GM21717 (cell line): ENCODE data around the gene ZBED4.

ENCODE experiments used
- ATAC-seq: cut with Tn5 transposase; IDR thresholded peaks from one replicate; pipeline ENCODE4 v1.9.1; 2021; ENCODE audit warnings: mild to moderate bottlenecking, moderate library complexity; ENCODE audit not compliant: unreplicated experiment

ZBED4 gene

GRCh38 chr22:49872347-49872746 is 18.7 kb downstream of the ZBED4 start:
- no peak for ATAC-seq

- ATAC-seq = no peak
Observed at GRCh38 chr22:49873228-49873940, 19.7 kb downstream of the ZBED4 start.

- no peak for ATAC-seq
Observed at GRCh38 chr22:49877642-49878041, 24.0 kb downstream of the ZBED4 start.

- no peak for ATAC-seq
Observed at GRCh38 chr22:49878206-49878605, 24.6 kb downstream of the ZBED4 start.

DNA sequence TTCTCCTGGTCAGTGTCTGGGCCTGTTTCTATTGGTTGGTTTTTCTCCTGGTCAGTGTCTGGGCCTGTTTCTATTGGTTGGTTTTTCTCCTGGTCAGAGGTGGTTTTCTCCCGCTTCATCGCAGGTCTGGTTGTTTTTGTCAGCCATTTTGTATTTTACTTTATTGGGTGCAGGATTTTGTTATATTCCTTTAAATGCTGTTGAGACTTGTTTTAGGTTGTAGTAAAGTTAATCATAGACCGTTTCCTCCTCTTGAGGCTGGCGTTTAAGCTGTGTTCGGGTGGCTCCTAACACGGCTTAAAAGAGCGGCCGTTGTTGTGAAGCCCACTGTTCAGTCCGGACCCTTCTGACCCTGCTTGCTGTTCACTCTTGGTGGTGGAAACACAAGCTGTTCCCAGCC is 26.2 kb downstream of the ZBED4 start:
- no peak for ATAC-seq

GRCh38 chr22:49880281-49880680 is 26.6 kb downstream of the ZBED4 start:
- no peak for ATAC-seq

GRCh38 chr22:49881856-49882255 is 28.2 kb downstream of the ZBED4 start:
- no peak for ATAC-seq

- ATAC-seq = no peak
Observed at GRCh38 chr22:49882519-49883293, 29.1 kb downstream of the ZBED4 start.

- ATAC-seq = no peak
Observed at GRCh38 chr22:49883294-49883640, 29.6 kb downstream of the ZBED4 start.

DNA sequence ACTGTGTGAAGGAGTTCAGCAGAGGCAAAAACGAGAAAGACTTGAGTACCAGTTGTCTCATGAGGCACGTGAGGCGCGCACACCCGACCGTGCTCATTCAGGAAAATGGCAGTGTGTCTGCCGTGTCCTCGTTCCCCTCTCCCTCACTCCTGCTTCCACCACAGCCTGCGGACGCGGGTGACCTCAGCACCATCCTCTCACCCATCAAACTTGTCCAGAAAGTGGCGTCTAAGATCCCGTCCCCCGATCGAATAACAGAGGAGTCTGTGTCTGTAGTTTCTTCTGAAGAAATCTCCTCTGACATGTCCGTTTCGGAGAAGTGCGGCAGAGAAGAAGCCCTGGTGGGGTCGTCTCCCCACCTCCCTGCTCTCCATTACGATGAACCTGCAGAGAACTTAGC is 30.4 kb downstream of the ZBED4 start:
- ATAC-seq = no peak

DNA sequence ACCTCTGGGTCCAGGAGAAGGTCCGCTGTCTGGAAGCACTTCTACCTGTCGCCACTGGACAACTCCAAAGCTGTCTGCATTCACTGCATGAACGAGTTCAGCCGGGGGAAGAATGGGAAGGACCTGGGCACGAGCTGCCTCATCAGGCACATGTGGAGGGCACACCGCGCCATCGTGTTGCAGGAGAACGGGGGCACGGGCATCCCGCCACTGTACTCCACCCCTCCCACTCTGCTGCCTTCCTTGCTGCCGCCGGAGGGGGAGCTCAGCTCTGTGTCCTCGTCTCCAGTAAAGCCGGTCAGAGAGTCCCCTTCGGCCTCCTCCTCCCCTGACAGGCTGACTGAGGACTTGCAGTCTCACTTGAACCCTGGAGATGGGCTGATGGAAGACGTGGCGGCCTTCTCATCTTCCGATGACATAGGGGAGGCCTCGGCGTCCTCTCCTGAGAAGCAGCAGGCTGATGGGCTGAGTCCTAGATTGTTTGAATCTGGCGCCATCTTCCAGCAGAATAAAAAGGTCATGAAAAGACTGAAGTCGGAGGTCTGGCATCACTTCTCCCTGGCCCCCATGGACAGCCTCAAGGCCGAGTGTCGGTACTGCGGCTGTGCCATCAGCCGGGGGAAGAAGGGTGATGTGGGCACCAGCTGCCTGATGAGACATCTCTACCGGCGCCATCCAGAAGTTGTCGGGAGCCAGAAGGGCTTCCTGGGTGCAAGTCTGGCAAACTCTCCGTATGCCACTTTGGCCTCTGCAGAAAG is 31.0 kb downstream of the ZBED4 start:
- no peak for ATAC-seq

GRCh38 chr22:49885281-49885680 is 31.6 kb downstream of the ZBED4 start:
- ATAC-seq = no peak

DNA sequence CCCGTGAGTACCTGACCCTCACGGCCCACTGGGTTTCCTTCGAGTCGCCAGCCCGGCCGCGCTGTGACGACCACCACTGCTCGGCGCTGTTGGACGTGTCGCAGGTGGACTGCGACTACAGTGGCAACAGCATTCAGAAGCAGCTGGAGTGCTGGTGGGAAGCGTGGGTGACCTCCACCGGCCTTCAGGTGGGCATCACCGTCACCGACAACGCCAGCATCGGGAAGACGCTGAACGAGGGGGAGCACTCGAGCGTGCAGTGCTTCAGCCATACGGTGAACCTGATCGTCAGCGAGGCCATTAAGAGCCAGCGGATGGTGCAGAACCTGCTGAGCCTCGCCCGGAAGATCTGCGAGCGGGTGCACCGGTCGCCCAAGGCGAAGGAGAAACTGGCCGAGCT is 32.2 kb downstream of the ZBED4 start:
- ATAC-seq = no peak

DNA sequence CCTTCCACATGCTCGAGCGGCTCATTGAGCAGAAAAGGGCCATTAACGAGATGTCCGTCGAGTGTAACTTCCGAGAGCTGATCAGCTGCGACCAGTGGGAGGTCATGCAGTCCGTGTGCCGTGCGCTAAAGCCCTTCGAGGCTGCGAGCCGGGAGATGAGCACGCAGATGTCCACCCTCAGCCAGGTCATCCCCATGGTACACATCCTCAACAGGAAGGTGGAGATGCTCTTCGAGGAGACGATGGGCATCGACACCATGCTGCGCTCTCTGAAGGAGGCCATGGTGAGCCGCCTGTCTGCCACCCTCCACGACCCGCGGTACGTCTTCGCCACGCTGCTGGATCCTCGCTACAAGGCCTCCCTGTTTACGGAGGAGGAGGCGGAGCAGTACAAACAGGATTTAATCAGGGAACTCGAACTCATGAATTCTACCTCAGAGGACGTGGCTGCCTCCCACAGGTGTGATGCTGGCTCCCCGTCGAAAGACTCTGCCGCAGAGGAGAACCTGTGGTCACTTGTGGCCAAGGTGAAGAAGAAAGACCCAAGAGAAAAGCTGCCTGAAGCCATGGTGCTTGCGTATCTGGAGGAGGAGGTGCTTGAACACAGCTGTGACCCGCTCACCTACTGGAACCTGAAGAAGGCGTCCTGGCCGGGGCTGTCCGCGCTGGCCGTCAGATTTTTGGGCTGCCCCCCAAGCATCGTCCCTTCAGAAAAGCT is 32.9 kb downstream of the ZBED4 start:
- no peak for ATAC-seq

- no peak for ATAC-seq
Observed at GRCh38 chr22:49887064-49887451, 33.4 kb downstream of the ZBED4 start.

DNA sequence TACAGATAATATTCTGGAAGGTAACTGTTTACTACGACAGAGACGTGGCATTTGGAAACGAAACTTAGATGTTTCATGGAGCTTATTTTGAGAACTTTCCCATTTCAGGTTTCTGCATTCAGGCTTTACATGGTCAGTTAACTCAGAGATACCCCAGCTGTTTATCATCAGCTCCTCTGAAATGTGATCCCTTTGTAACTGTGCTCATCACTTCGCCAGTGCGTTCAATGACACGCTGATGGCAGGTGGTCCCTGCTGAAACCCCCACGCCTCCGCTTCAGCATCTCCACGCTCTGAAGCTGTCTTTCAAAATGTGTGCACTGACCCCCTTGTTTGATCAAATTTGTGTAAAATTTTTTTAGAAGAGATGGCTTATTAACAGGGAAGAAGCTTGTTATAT is 34.1 kb downstream of the ZBED4 start:
- ATAC-seq = no peak

GRCh38 chr22:49889071-49889470 is 35.4 kb downstream of the ZBED4 start:
- no peak for ATAC-seq

- no peak for ATAC-seq
Observed at GRCh38 chr22:49892226-49892899, 38.7 kb downstream of the ZBED4 start.

GRCh38 chr22:49893025-49893424 is 39.4 kb downstream of the ZBED4 start:
- ATAC-seq = no peak

GRCh38 chr22:49894322-49895054 is 40.8 kb downstream of the ZBED4 start:
- ATAC-seq = no peak
